ENCODE results near the gene SMU1.

The SMU1 gene

GRCh38 chr9:33051144-33051543 is 25.3 kb downstream of the SMU1 start:
- Histone ChIP-seq H2BK12ac (ENCODE audit: low read length) (no peak overlapping the region), H3K79me1 (ENCODE audit: low read depth, low read length) (no peaks in the 10 kb centered on the region), H2BK5ac (ENCODE audit: low read length) (no peak overlapping the region), H4K91ac (ENCODE audit: low read depth, low read length, poor library complexity) (no peak overlapping the region), H2BK15ac (ENCODE audit: low read length) (no peak overlapping the region), H4K8ac (ENCODE audit: low read depth, low read length) (no peak overlapping the region), H3K4me1 (ENCODE audit: control insufficient read depth in 2 of 2, insufficient read depth in 1 of 2, low read depth in 1 of 2, low read length in 2 of 2) (no peaks in the 10 kb centered on the region), H3K4ac (ENCODE audit: low read length) (no peak overlapping the region), H2BK120ac (ENCODE audit: low read depth, low read length) (no peak overlapping the region), H3K9me3 (replicated peaks in 1 of 2; ENCODE audit: control insufficient read depth in 2 of 2, insufficient read depth in 1 of 2, low read depth in 1 of 2, low read length in 2 of 2) (no peaks in the 10 kb centered on the region), H3K4me2 (ENCODE audit: insufficient read depth, low read length, poor library complexity, severe bottlenecking) (no peak overlapping the region), H2AK5ac (ENCODE audit: low read depth, low read length) (no peak overlapping the region), H3K4me3 (ENCODE audit: low read length in 2 of 2) (no peak overlapping the region), H3K14ac (ENCODE audit: low read length) (no peak overlapping the region), H3K27me3 (ENCODE audit: control insufficient read depth in 3 of 3, insufficient read depth in 3 of 3, low read depth in 1 of 3, low read length in 3 of 3) (no peaks in the 10 kb centered on the region), H2AFZ (ENCODE audit: low read length) (no peak overlapping the region), H3K23ac (ENCODE audit: low read depth, low read length, poor library complexity) (no peak overlapping the region), H3K9ac (ENCODE audit: low read depth, low read length, poor library complexity) (no peak overlapping the region), H3K27ac (replicated peaks; ENCODE audit: low read length) (no peak overlapping the region), H3K36me3 (replicated peaks in 1 of 2; ENCODE audit: control insufficient read depth in 2 of 2, insufficient read depth in 2 of 2, low read length in 2 of 2) (peaks cover 22 to 95% of the 10 kb centered on the region in 2 donors), H3K18ac (ENCODE audit: low read length) (no peak overlapping the region)
- DNase-seq (ENCODE audit: low spot score): no peak
- WGBS, 2 donors (ENCODE audit: extremely low coverage in 2 of 2, insufficient read length in 2 of 2, insufficient replicate concordance in 1 of 2): no CpG with 5 or more reads among the region's 4 CpGs

DNA sequence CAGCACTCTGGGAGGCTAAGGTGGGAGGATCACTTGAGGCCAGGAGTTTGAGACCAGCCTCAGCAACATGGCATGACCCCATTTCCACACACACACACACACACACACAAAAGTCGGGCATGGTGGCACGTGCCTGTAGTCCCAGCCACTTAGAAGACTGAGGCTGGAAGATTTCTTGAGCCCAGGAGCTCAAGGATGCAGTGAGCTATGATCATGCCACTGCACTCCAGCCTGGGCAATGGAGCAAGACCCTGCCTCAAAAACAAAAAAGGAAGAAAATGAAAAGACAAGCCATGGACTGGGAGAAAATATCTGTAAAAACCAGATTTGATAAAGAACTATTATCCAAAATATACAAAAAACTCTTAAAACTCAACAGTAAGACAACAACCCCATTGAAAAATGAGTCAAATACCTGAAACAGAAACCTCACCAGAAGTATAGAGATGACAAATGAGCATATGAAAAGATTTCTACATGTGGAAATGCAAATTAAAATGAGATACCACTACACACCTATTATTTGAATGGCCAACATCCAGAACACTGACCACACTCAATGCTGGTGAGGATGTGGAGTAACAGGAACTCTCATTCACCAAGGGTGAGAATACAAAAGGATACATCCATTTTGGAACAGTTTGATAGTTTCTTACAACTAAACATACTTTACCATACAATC is 26.7 kb downstream of the SMU1 start:
- Histone ChIP-seq H3K4me1 (ENCODE audit: control insufficient read depth in 2 of 2, insufficient read depth in 1 of 2, low read depth in 1 of 2, low read length in 2 of 2) (no peaks in the 10 kb centered on the region), H4K91ac (ENCODE audit: low read depth, low read length, poor library complexity) (no peak overlapping the region), H2BK15ac (ENCODE audit: low read length) (no peak overlapping the region), H3K79me1 (ENCODE audit: low read depth, low read length) (no peaks in the 10 kb centered on the region), H3K9me3 (replicated peaks in 1 of 2; ENCODE audit: control insufficient read depth in 2 of 2, insufficient read depth in 1 of 2, low read depth in 1 of 2, low read length in 2 of 2) (no peaks in the 10 kb centered on the region), H3K4me2 (ENCODE audit: insufficient read depth, low read length, poor library complexity, severe bottlenecking) (no peak overlapping the region), H3K36me3 (replicated peaks in 1 of 2; ENCODE audit: control insufficient read depth in 2 of 2, insufficient read depth in 2 of 2, low read length in 2 of 2) (peaks cover 15 to 93% of the 10 kb centered on the region in 2 donors), H3K4ac (ENCODE audit: low read length) (no peak overlapping the region), H2BK120ac (ENCODE audit: low read depth, low read length) (no peak overlapping the region), H3K9ac (ENCODE audit: low read depth, low read length, poor library complexity) (no peak overlapping the region), H2BK12ac (ENCODE audit: low read length) (no peak overlapping the region), H3K27me3 (ENCODE audit: control insufficient read depth in 3 of 3, insufficient read depth in 3 of 3, low read depth in 1 of 3, low read length in 3 of 3) (no peaks in the 10 kb centered on the region), H3K23ac (ENCODE audit: low read depth, low read length, poor library complexity) (no peak overlapping the region), H3K4me3 (ENCODE audit: low read length in 2 of 2) (no peak overlapping the region), H2BK5ac (ENCODE audit: low read length) (no peak overlapping the region), H2AK5ac (ENCODE audit: low read depth, low read length) (no peak overlapping the region), H4K8ac (ENCODE audit: low read depth, low read length) (no peak overlapping the region), H3K14ac (ENCODE audit: low read length) (no peak overlapping the region), H3K18ac (ENCODE audit: low read length) (no peak overlapping the region), H2AFZ (ENCODE audit: low read length) (no peak overlapping the region), H3K27ac (replicated peaks; ENCODE audit: low read length) (no peak overlapping the region)
- no CpG with 5 or more reads among the region's 2 CpGs for WGBS, 2 donors (ENCODE audit: extremely low coverage in 2 of 2, insufficient read length in 2 of 2, insufficient replicate concordance in 1 of 2)
- no peak for DNase-seq (ENCODE audit: low spot score)

GRCh38 chr9:33048054-33048465 is 28.4 kb downstream of the SMU1 start:
- H3K36me3 ChIP-seq (replicated peaks in 1 of 2; ENCODE audit: control insufficient read depth in 2 of 2, insufficient read depth in 2 of 2, low read length in 2 of 2): peaks cover 11 to 90% of the 10 kb centered on the region in 2 donors
- no peak overlapping the region for H4K91ac ChIP-seq (ENCODE audit: low read depth, low read length, poor library complexity)
- H3K14ac ChIP-seq (ENCODE audit: low read length): no peak overlapping the region
- no peaks in the 10 kb centered on the region for H3K9me3 ChIP-seq (replicated peaks in 1 of 2; ENCODE audit: control insufficient read depth in 2 of 2, insufficient read depth in 1 of 2, low read depth in 1 of 2, low read length in 2 of 2)
- H2BK120ac ChIP-seq (ENCODE audit: low read depth, low read length): no peak overlapping the region
- no peak overlapping the region for H3K4ac ChIP-seq (ENCODE audit: low read length)
- no peak overlapping the region for H2BK5ac ChIP-seq (ENCODE audit: low read length)
- H3K18ac ChIP-seq (ENCODE audit: low read length): no peak overlapping the region
- no peak overlapping the region for H2AK5ac ChIP-seq (ENCODE audit: low read depth, low read length)
- no peak overlapping the region for H4K8ac ChIP-seq (ENCODE audit: low read depth, low read length)
- H3K27me3 ChIP-seq (ENCODE audit: control insufficient read depth in 3 of 3, insufficient read depth in 3 of 3, low read depth in 1 of 3, low read length in 3 of 3): no peaks in the 10 kb centered on the region
- no peak overlapping the region for H3K4me3 ChIP-seq (ENCODE audit: low read length in 2 of 2)
- no peak overlapping the region for H3K4me2 ChIP-seq (ENCODE audit: insufficient read depth, low read length, poor library complexity, severe bottlenecking)
- H3K27ac ChIP-seq (replicated peaks; ENCODE audit: low read length): no peak overlapping the region
- H2AFZ ChIP-seq (ENCODE audit: low read length): no peak overlapping the region
- DNase-seq (ENCODE audit: low spot score): no peak
- no peak overlapping the region for H3K23ac ChIP-seq (ENCODE audit: low read depth, low read length, poor library complexity)
- H3K79me1 ChIP-seq (ENCODE audit: low read depth, low read length): no peaks in the 10 kb centered on the region
- no peak overlapping the region for H3K9ac ChIP-seq (ENCODE audit: low read depth, low read length, poor library complexity)
- no CpG with 5 or more reads among the region's 2 CpGs for WGBS, 2 donors (ENCODE audit: extremely low coverage in 2 of 2, insufficient read length in 2 of 2, insufficient replicate concordance in 1 of 2)
- no peaks in the 10 kb centered on the region for H3K4me1 ChIP-seq (ENCODE audit: control insufficient read depth in 2 of 2, insufficient read depth in 1 of 2, low read depth in 1 of 2, low read length in 2 of 2)
- H2BK12ac ChIP-seq (ENCODE audit: low read length): no peak overlapping the region
- H2BK15ac ChIP-seq (ENCODE audit: low read length): no peak overlapping the region

GRCh38 chr9:33046061-33046460 is 30.4 kb downstream of the SMU1 start:
- DNase-seq (ENCODE audit: low spot score): no peak

More at GRCh38 chr9:33046061-33046460, 30.4 kb downstream of the SMU1 start:
- no peak overlapping the region for H3K18ac ChIP-seq (ENCODE audit: low read length)
- no peak overlapping the region for H2AK5ac ChIP-seq (ENCODE audit: low read depth, low read length)
- H3K27ac ChIP-seq (replicated peaks; ENCODE audit: low read length): no peak overlapping the region
- H3K4ac ChIP-seq (ENCODE audit: low read length): no peak overlapping the region
- H2AFZ ChIP-seq (ENCODE audit: low read length): no peak overlapping the region
- H4K8ac ChIP-seq (ENCODE audit: low read depth, low read length): no peak overlapping the region
- no peak overlapping the region for H3K23ac ChIP-seq (ENCODE audit: low read depth, low read length, poor library complexity)
- WGBS, 2 donors (ENCODE audit: extremely low coverage in 2 of 2, insufficient read length in 2 of 2, insufficient replicate concordance in 1 of 2): no CpG with 5 or more reads among the region's 1 CpG
- H2BK15ac ChIP-seq (ENCODE audit: low read length): no peak overlapping the region
- H3K79me1 ChIP-seq (ENCODE audit: low read depth, low read length): no peaks in the 10 kb centered on the region
- no peaks in the 10 kb centered on the region for H3K27me3 ChIP-seq (ENCODE audit: control insufficient read depth in 3 of 3, insufficient read depth in 3 of 3, low read depth in 1 of 3, low read length in 3 of 3)
- H3K4me3 ChIP-seq (ENCODE audit: low read length in 2 of 2): no peak overlapping the region
- no peak overlapping the region for H3K4me2 ChIP-seq (ENCODE audit: insufficient read depth, low read length, poor library complexity, severe bottlenecking)
- H3K36me3 ChIP-seq (replicated peaks in 1 of 2; ENCODE audit: control insufficient read depth in 2 of 2, insufficient read depth in 2 of 2, low read length in 2 of 2): peaks cover 9 to 74% of the 10 kb centered on the region in 2 donors
- H3K4me1 ChIP-seq (ENCODE audit: control insufficient read depth in 2 of 2, insufficient read depth in 1 of 2, low read depth in 1 of 2, low read length in 2 of 2): no peaks in the 10 kb centered on the region
- no peak overlapping the region for H2BK5ac ChIP-seq (ENCODE audit: low read length)
- H2BK120ac ChIP-seq (ENCODE audit: low read depth, low read length): no peak overlapping the region
- no peak overlapping the region for H2BK12ac ChIP-seq (ENCODE audit: low read length)
- no peaks in the 10 kb centered on the region for H3K9me3 ChIP-seq (replicated peaks in 1 of 2; ENCODE audit: control insufficient read depth in 2 of 2, insufficient read depth in 1 of 2, low read depth in 1 of 2, low read length in 2 of 2)
- H3K9ac ChIP-seq (ENCODE audit: low read depth, low read length, poor library complexity): no peak overlapping the region
- no peak overlapping the region for H3K14ac ChIP-seq (ENCODE audit: low read length)
- H4K91ac ChIP-seq (ENCODE audit: low read depth, low read length, poor library complexity): no peak overlapping the region

Measured in neuronal stem cell (in vitro differentiated cells).